ENCODE results near the gene PDHA1. TPM values are rescaled to one million over a fixed set of nuclear protein-coding genes. Genes with fewer than 3 reads are reported as not detected.

Gene PDHA1
- total RNA-seq, 4 donors from 2014 or later: 74.2 to 186 (median 117) TPM

DNA sequence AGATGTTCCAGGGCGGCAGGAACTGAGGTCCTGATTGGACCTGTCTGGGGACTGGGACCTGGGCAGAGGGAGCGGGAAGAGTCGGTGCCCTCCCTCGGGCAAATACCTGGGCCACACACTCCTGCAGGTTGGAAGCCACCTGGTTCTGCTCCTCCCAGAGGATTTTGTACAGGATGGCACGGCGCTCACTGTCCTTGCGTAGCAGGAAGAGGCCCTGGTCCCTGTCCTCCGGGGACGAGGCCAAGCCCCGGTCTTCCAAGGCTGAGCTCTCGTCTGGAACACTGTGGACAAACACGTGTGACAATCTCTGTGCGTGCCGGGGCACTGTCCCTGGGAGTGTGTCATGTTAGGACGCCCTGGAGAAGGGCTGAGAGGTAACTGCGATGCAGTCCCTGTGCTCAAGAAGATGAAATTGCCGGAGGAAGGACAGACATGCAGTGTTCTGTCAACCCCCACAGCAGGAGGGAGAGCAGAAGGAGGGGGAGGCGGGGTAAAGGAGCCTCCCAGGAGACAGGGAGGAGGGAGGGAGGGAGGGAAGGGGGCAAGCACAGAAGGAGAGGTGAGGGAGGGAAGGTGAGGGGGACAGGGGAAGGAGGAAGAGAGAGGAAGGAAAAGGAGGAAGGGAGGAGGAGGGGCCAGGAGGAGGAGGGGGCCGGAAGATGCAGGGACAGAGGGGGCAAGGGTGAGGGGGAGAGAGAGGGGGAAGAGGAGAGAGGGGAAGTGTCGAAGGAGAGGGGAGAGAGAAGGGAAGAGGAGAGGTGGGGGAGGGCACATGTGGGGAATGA is 29.0 kb downstream of the PDHA1 start:
- no CpG with 5 or more reads among the region's 20 CpGs for WGBS, 2 donors (ENCODE audit: low coverage in 1 of 2)
- no peak overlapping the region for H3K27ac ChIP-seq
- peak overlapping the region; percentile 29 to 46 for H3K4me3 ChIP-seq
- no peak for TF ChIP-seq POLR2AphosphoS5 (IDR thresholded peaks at IDR 0.05)
- no peak for TF ChIP-seq EP300 (IDR thresholded peaks at IDR 0.05)
- no peak for TF ChIP-seq POLR2A (IDR thresholded peaks at IDR 0.05)
- TF ChIP-seq, protein P1, sequence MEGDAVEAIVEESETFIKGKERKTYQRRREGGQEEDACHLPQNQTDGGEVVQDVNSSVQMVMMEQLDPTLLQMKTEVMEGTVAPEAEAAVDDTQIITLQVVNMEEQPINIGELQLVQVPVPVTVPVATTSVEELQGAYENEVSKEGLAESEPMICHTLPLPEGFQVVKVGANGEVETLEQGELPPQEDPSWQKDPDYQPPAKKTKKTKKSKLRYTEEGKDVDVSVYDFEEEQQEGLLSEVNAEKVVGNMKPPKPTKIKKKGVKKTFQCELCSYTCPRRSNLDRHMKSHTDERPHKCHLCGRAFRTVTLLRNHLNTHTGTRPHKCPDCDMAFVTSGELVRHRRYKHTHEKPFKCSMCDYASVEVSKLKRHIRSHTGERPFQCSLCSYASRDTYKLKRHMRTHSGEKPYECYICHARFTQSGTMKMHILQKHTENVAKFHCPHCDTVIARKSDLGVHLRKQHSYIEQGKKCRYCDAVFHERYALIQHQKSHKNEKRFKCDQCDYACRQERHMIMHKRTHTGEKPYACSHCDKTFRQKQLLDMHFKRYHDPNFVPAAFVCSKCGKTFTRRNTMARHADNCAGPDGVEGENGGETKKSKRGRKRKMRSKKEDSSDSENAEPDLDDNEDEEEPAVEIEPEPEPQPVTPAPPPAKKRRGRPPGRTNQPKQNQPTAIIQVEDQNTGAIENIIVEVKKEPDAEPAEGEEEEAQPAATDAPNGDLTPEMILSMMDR (IDR thresholded peaks at IDR 0.05): no peak
- no peaks in the 10 kb centered on the region for H3K9me3 ChIP-seq
- ATAC-seq: peak; percentile 50
- no peaks in the 10 kb centered on the region for H3K36me3 ChIP-seq
- peaks cover 0 to 11% (median 0%) of the 10 kb centered on the region in 3 donors for H3K4me1 ChIP-seq
- no peaks in the 10 kb centered on the region for H3K27me3 ChIP-seq

DNA sequence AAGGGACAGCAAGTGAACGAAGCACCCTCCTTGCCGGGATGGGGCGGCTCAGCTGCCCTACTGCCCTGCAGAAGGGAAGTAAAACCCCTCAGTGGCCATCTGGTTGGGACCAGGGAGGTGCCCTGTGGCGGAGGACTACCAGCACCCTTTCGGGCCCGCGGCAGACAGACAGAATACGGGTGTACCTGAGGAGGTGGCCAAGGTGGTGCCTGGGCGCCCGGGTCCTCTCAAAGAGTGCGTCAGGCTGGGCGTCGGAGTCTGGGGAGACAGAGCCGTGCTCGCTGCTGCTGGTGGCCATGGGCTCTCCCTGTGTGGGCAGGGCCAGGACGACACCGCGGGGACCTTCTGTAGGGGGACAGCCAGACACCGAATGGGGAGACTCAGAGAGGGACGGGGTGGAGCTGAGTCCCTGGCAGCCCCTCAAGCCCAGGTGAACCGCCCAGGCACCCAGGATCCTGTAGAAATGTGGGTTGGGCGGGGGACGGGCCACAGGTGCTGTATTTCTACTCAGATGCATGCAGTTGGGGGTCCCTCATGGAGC is 29.7 kb downstream of the PDHA1 start:
- TF ChIP-seq, protein P1 (IDR thresholded peaks at IDR 0.05): no peak
- TF ChIP-seq EP300 (IDR thresholded peaks at IDR 0.05) (no peak), POLR2A (IDR thresholded peaks at IDR 0.05) (no peak), POLR2AphosphoS5 (IDR thresholded peaks at IDR 0.05) (no peak)
- Histone ChIP-seq H3K4me1 (peaks cover 0 to 11% (median 0%) of the 10 kb centered on the region in 3 donors), H3K36me3 (no peaks in the 10 kb centered on the region), H3K27me3 (no peaks in the 10 kb centered on the region), H3K27ac (no peak overlapping the region), H3K4me3 (peak overlapping the region in 1 of 2 donors; percentile 46), H3K9me3 (no peaks in the 10 kb centered on the region)
- WGBS, 2 donors (ENCODE audit: low coverage in 1 of 2): 0 to 80% methylated on average over 1 to 4 of the region's 23 CpGs
- no peak for ATAC-seq

DNA sequence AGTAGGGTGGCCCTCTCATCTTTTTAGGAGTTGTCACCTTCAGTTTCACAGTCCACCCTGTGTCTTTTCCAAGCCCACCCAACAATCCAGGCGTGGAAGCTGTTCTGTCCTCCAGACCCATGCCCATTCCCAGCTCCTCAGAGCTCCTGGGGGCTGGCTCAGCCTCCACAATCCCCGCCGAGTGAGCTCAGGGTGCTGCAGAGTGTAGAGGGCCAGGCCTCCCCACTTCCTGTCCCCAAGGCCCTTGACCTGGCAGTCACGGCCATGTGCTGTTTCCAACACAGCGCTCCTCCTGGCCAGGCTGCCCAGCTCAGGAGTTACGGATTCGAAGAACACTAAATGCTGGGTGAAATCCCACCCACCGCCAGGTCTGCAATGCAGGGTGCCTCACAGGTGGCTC is 31.8 kb downstream of the PDHA1 start:
- 60% methylated on average over 1 of the region's 8 CpGs; no CpG with 5 or more reads in 1 of the 2 donors for WGBS, 2 donors (ENCODE audit: low coverage in 1 of 2)

DNA sequence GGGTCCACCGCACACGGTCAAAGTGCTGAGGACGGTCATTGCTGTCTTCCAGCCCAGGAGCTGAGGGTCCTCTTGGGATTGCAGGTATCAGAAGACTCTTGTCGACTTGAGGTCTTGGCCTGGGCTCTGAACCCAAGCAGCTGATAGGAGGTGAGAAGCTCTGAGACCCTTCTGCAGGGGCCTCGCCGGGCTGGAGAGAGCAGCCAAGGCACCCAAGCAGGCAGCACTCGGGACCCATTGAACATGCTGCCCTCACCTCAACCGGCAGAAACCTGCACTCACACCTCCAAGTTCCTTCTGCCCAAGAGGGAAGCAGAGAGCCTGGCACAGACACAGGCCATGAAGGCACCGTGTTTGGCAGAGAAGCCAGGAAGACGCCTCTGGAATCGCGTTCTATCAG is 34.1 kb downstream of the PDHA1 start:
- ATAC-seq: no peak
- H3K9me3 ChIP-seq: no peaks in the 10 kb centered on the region
- no peak overlapping the region for H3K4me3 ChIP-seq
- no peaks in the 10 kb centered on the region for H3K36me3 ChIP-seq
- TF ChIP-seq POLR2AphosphoS5 (IDR thresholded peaks at IDR 0.05) (no peak), POLR2A (IDR thresholded peaks at IDR 0.05) (no peak), EP300 (IDR thresholded peaks at IDR 0.05) (no peak)
- TF ChIP-seq, protein P1 (IDR thresholded peaks at IDR 0.05): no peak
- WGBS, 2 donors (ENCODE audit: low coverage in 1 of 2): no CpG with 5 or more reads among the region's 12 CpGs
- peaks cover 0 to 8% (median 0%) of the 10 kb centered on the region in 3 donors for H3K4me1 ChIP-seq
- H3K27ac ChIP-seq: no peak overlapping the region
- H3K27me3 ChIP-seq: no peaks in the 10 kb centered on the region

More for the DNA sequence above, 31.8 kb downstream of the PDHA1 start:
- ATAC-seq: no peak
- Histone ChIP-seq H3K27ac (no peak overlapping the region), H3K27me3 (no peaks in the 10 kb centered on the region), H3K4me1 (peaks cover 0 to 11% (median 0%) of the 10 kb centered on the region in 3 donors), H3K36me3 (no peaks in the 10 kb centered on the region), H3K9me3 (no peaks in the 10 kb centered on the region), H3K4me3 (no peak overlapping the region)
- TF ChIP-seq, protein P1 (IDR thresholded peaks at IDR 0.05): no peak

DNA sequence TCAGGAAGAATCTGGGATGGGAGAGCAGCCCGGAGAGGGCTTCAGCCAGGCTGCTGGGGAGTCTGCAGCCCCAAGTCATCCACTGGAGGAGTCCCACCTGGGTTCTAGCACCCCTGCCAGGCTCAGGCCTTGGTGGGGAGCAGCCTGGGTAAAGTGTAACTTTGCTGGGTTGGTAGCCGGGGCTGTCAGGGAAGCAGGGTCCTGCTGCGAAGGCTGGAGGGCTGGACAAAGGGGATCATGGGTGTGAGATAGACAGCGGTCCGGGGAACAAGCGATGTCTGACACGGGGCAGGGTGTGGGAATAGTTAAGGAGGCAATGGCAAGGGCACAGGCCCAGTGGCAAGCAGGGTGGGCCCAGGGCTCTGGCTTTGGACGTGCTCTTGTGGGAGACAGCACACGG is 37.6 kb downstream of the PDHA1 start:
- no peak for ATAC-seq
- 50% methylated on average over 1 of the region's 9 CpGs; no CpG with 5 or more reads in 1 of the 2 donors for WGBS, 2 donors (ENCODE audit: low coverage in 1 of 2)
- TF ChIP-seq POLR2AphosphoS5 (IDR thresholded peaks at IDR 0.05) (no peak), POLR2A (IDR thresholded peaks at IDR 0.05) (no peak), EP300 (IDR thresholded peaks at IDR 0.05) (no peak)
- TF ChIP-seq, protein P1 (IDR thresholded peaks at IDR 0.05): no peak
- H3K27me3 ChIP-seq: no peaks in the 10 kb centered on the region
- H3K27ac ChIP-seq: no peak overlapping the region
- no peaks in the 10 kb centered on the region for H3K4me1 ChIP-seq
- H3K9me3 ChIP-seq: no peaks in the 10 kb centered on the region
- no peak overlapping the region for H3K4me3 ChIP-seq
- no peaks in the 10 kb centered on the region for H3K36me3 ChIP-seq
